GM18858 (cell line): Measurements from ENCODE around the gene GNG2.

Source experiments
- ATAC-seq: cut with Tn5 transposase; IDR thresholded peaks from one replicate; pipeline ENCODE4 v1.9.1; 2021; ENCODE audit not compliant: unreplicated experiment

The GNG2 gene

GRCh38 chr14:51938137-51938536 is 77.7 kb downstream of the GNG2 start:
- no peak for ATAC-seq

GRCh38 chr14:51938821-51939220 is 78.4 kb downstream of the GNG2 start:
- ATAC-seq, result no peak

GRCh38 chr14:51939226-51939625 is 78.8 kb downstream of the GNG2 start:
- no peak for ATAC-seq

- ATAC-seq, result no peak
Measured at GRCh38 chr14:51939755-51940301, 79.4 kb downstream of the GNG2 start.

- no peak for ATAC-seq
Measured at GRCh38 chr14:51942971-51943370, 82.6 kb downstream of the GNG2 start.

GRCh38 chr14:51950007-51950406 is 89.6 kb downstream of the GNG2 start:
- no peak for ATAC-seq

- no peak for ATAC-seq
Measured at GRCh38 chr14:51951656-51952055, 91.2 kb downstream of the GNG2 start.

GRCh38 chr14:51954031-51954430 is 93.6 kb downstream of the GNG2 start:
- no peak for ATAC-seq

- no peak for ATAC-seq
Measured at GRCh38 chr14:51954657-51955056, 94.2 kb downstream of the GNG2 start.

GRCh38 chr14:51957950-51958349 is 97.5 kb downstream of the GNG2 start:
- no peak for ATAC-seq

GRCh38 chr14:51959928-51960327 is 99.5 kb downstream of the GNG2 start:
- no peak for ATAC-seq

GRCh38 chr14:51960866-51961265 is 100.5 kb downstream of the GNG2 start:
- ATAC-seq, result no peak

GRCh38 chr14:51962711-51963110 is 102.3 kb downstream of the GNG2 start:
- ATAC-seq, result no peak

GRCh38 chr14:51963286-51963685 is 102.9 kb downstream of the GNG2 start:
- ATAC-seq, result no peak

- no peak for ATAC-seq
Measured at GRCh38 chr14:51967521-51967920, 107.1 kb downstream of the GNG2 start.

GRCh38 chr14:51969852-51970540 is 109.6 kb downstream of the GNG2 start:
- ATAC-seq, result no peak

- no peak for ATAC-seq
Measured at GRCh38 chr14:51972566-51972965, 112.2 kb downstream of the GNG2 start.

- no peak for ATAC-seq
Measured at GRCh38 chr14:51977075-51977474, 116.7 kb downstream of the GNG2 start.

- ATAC-seq, result no peak
Measured at GRCh38 chr14:51978681-51979085, 118.3 kb downstream of the GNG2 start.

- ATAC-seq, result no peak
Measured at GRCh38 chr14:51979088-51979709, 118.8 kb downstream of the GNG2 start.

GRCh38 chr14:51981218-51981854 is 120.9 kb downstream of the GNG2 start:
- no peak for ATAC-seq

GRCh38 chr14:51988221-51988620 is 127.8 kb downstream of the GNG2 start:
- ATAC-seq, result no peak
